GM18511 (cell line): Measurements from ENCODE around the gene NCAM1.

Source experiments
- ATAC-seq: cut with Tn5 transposase; IDR thresholded peaks from one replicate; pipeline ENCODE4 v1.9.1; 2021; ENCODE audit warnings: mild to moderate bottlenecking, moderate library complexity; ENCODE audit not compliant: unreplicated experiment

NCAM1 gene

DNA sequence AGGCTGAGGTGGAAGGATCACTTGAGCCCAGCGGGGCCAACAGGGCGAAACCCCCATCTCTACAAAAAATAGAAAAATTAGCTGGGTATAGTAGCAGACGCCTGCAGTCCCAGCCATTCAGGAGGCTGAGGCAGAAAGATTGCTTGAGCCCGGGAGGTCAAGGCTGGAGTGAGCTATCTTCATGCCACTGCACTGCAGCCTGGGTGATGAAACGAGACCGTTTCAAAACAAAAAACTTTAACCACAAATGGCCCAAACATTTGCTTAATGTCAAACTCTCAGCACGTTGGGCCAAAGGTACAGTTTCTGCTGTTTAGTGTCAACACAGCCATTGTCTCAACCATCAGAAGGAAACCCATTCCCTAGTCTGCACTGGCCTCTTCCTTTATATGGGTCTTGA is 284.0 kb downstream of the NCAM1 start:
- no peak for ATAC-seq

DNA sequence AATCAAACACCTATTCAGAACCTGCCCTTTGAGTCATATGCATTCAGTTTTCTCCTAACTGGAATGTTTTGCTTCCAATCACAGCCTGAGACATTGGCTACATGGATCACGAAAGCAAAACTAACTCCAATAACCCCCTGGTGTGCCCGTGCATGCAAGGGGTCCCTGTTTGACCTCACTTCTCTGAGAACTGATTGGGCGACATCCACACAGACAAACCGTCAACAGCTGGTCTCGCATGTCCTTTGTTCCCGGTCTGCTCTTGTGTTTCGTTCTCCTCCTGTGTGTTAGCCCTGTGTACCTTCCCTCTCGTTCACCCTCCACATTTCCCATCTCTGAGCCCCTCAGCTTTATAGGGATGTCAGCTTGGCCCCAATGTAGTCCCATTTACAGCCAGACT is 286.0 kb downstream of the NCAM1 start:
- no peak for ATAC-seq

DNA sequence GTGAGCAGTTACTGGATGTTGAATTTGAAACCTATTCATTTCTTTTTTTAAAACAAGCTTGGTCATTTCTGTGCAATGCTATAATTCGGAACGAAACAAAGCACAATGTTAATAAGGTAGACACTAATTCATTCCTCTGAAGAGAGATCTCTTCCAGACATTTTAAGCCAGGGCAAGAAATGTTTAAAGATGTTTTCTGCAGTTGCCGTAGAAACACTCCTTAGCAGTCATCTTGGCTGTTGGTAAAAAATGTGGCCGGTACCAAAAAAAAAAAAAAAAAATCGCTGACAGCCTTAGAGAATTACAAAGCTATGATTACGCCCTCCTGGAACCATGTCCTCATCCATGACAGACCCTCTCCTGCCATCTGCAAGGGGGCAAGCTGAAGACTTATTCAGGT is 286.7 kb downstream of the NCAM1 start:
- no peak for ATAC-seq

DNA sequence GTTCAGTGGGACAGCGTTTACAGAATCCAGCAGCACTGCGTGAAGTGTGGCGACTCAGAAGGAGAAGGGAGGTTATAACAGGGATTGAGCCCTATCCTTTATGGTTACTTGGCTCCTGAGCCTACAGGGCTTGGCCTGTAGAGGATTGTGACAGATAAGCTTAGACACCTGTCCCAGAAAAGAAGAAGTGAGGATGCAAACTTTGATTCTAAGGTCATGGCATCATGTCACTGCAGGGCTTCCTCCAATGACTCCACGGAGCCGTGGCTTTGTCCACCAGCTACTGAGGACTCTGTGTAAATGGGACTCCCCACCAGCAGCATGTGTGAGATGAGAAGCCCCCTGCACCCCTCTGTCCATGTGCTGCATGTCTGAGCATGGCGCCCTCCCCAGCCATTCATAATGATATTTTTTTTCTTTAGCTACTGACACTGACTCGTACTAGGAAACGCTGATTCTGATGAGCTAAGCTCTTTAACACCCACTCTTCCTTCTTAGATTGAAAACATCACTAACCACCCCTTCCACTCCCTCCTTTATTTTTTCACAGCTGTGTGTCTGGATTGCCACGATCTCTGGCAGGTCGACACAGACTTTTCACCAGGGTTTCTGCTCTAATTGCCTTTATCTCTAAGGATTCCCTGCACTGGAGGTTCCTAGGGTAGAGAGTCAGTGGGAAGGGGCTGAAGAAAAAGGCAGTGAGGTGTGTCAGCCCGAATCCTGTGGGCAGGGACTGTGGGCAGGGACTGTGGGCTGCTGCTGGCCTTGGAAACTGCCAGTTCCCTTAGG is 287.7 kb downstream of the NCAM1 start:
- ATAC-seq: no peak

DNA sequence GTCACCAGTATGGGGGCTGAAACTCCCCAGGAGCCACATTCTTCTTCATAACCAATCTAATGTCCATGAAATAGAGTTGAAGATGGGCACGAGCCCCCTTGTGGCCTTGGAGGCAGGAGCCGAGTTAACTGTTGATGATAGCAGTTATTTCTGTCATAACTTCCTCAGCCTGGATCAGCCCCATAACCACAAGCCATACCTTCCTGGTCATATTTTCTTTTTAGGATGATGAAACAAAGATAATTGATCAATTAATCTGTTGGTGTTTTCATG is 288.2 kb downstream of the NCAM1 start:
- ATAC-seq: no peak

DNA sequence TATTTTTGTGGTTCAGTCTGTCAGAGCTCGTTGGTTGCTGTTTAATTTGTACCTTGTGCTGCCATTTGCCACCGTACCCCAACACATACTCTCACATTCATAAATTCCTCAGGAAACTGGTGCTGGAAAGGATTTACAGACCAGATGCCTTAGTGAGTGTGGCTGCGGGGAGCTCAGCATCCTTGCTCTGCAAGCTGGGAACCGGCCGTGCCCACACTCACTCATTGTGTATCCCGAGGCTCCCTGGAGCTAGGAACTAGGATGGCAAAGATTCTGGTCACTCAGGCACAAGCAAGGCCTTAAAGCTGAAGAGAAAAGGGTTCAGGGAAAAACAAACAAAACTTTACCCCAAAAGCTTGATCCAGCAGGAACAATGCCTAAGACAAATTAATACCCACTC is 288.6 kb downstream of the NCAM1 start:
- ATAC-seq: no peak

DNA sequence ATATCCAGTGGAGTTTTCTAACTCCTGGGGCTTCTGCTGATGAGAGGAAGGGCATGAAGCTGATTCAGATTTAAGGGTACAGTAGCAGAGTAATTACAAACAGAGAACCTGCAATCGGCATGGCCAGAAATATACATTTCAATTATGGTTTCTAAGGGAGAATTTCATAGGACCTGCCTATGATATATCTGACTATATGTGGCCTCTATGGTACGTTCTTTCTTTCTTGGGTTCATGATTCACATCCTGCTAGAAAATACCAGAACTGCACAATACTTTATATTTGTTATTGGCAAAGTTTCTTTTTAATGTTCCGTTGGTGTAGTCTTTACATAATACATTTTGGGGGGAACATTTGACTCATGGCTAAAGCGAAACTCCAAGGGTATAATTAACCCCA is 290.1 kb downstream of the NCAM1 start:
- no peak for ATAC-seq

DNA sequence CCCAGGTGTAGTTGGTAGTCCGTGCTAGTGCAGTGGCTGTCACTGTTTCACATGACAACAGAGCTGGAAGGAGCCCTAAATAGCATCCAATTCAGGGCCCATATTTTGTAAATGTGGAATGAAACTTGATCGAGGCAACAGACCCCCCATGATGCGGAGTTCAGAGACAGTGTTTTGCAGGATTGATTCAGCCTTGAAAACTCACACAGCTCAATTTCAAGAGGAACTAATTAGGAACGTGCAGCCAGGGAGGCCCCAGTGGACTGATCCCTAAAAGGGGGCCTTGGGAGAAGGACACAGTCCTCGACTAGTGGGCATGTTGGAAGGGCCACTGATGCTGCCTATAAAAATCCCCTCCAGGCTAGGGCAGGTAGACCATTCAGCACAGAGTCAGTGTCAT is 292.2 kb downstream of the NCAM1 start:
- no peak for ATAC-seq

DNA sequence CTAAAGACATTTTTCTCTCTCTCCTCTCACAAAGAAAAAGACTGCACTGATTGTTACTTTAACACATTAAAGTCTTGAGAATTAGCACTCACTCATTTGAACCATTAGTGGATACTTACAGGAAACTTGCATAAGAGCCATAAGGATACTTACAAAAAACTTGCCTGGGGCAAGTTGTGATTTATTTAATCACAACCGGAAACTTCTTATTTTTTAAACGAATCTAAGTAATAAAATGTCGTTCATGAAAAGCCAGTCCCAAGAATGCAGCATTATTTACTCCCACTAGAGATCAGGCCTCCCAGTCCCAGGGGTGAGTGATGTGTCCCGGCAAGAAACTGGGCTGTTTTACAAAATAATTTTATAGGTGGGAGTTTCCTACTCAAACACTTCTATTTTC is 293.9 kb downstream of the NCAM1 start:
- no peak for ATAC-seq

DNA sequence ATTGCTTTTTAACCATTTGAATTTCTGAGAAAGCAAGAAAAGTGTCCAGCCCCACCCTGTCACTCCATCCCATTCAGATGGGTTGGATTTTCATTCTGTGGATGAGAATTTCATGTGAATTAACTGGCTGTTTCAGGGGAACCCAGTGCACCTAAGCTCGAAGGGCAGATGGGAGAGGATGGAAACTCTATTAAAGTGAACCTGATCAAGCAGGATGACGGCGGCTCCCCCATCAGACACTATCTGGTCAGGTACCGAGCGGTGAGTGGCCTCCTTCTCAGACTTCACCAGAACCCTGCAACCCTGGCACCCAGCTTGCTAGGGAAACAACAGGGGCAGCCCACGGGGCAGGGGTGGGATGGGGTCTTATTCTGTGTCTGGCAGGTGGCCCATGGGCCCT is 294.5 kb downstream of the NCAM1 start:
- no peak for ATAC-seq

DNA sequence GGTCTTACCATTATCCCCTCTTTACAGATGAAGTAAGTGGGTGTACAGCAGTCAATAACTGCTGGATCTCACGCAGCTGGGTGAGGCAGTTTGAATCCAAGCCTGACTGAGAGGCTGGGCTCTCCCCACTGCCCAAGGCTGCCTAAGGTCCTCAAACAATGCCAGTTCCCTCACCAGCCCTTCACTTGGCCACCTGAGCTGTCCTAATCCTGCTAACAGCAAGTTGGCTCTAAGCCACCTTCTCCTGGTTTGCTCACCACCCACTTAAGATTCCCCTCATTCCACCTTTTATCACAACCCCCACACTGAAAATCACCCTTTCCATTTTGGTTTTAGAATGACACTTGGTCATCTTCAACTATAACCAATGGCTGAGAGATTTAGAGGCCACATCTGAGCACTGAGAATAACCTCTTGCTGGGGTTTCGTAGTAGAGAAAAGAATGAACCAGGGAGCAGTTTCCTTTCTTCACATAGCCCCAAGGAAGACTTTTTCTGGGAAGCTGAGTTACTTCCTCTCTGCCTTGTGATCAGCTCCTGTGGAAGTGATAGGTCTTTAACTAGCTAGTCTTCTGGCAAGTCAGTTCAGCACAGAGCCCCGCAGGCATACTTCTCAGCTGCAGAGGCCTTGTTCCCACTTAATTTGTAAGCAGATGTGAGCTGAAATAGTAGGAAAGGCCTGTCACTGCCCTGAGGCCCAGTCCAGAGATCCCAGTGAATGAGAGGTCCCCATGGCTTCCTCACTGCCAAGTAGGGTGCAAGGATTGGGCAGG is 295.4 kb downstream of the NCAM1 start:
- ATAC-seq: no peak

DNA sequence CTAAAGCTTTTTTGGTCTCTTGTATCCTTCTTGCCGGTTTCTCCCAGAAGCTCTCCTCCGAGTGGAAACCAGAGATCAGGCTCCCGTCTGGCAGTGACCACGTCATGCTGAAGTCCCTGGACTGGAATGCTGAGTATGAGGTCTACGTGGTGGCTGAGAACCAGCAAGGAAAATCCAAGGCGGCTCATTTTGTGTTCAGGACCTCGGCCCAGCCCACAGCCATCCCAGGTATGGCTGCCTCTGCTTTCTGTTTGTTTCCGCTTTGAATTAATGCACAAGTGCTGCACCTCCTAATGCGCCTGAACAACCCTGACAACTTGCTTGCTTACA is 298.8 kb downstream of the NCAM1 start:
- ATAC-seq: no peak

DNA sequence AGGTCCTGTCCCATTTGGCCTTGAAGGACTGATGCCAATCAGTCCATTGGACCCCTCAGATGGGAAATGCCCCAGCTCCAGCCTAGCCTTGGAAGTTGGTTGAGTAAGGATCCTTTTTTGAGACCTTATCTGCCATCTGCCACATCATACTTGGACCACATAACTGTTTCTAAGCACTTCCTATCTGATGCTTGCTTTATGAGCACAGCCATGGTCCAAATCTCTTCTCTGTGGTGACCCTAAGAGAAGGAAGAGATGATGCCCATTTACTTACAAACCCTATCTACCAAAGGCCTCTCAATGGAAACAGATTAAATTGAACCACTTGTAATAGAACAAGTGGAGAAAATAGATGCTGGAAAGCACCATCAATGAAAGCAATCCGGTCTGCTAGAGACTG is 299.3 kb downstream of the NCAM1 start:
- no peak for ATAC-seq

DNA sequence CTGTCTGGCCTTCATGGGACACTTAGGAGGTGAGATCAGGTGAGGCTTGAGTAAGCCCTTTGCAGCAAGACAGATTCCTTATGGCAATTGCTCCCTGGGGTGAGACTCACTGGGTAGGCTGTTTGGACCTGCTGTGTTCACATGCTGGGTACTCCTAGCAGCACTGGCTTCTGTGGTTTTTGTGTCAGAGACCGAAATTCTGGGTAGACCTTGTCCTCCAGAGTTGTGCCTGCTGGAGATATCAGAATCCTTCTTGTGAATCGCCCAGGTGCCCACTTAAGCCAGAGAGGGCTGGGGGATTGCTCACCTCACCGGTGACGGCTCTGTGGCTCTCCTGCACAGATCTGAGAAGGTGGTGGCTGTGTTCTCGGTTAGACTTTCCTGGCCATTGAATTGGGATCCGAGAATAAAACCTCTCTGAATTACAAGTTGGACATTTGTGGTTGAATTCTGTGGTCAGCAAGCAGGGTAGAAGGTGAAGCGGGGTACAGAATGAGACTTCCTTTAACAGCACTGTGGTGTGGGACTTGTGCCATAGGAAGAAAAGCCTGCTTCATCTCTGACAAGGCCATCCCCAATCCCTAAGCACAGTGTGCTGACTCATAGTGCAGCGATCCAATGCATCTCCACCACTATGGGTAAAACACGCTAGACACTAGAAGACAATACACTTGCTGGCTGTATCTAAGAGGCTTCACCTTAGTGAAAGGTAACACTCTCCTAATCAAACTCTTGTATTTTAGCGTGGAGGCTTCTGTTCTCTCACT is 300.7 kb downstream of the NCAM1 start:
- no peak for ATAC-seq

DNA sequence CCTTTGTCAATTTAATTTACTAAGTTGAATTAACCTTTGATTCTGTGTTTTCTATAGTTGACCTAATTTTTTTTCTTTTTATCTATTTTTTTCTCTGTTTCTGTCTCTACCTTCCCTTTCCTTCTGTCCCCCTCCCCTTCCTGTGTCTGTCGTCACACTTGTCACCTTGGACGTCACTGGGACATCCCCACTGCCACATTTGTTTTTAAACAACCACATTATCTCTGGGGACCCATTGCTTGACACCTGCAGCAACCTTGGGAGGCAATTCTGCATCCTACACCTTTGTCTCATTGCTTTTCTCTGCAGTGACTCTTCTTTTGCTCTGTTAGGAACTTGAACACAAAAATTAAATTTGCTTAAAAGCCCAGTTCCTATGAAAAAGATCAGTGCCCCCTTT is 301.4 kb downstream of the NCAM1 start:
- no peak for ATAC-seq

DNA sequence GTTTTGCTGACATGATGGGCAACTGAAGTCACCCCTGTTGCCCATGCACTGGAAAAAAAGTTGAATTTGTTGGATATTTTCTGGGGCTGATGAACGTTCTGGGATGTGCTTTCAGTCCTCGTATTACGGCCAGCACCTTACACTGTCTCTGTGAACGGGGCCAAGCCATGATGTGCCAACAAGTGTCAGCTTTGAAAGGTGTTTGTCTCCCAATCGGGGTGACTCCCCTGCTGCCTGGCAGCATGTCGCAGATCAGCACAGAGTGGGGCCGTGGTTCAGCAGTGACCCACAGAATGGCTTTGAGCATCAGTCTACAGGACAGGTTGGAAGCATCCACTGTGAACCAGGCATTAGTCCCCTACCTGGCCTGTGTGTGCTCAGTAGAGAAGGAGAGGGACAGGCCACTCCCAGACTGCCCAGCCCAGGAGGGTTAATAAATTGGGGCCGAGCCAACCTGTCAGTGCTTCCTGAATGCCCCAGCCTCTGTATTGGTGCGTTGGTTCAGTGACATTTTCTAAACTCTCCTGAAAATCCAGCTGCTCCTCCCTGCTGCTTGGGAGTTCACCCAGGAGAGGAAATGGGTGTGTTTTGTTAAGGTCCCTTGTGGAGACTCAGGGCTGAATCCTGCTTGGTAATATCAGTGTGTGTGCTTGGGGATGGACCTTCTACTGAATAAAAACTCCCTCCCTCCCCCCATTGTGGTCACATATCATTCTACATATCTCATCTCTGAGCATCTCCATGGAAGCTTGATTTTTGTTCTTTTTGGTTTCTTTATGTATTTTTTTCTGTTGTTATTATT is 302.4 kb downstream of the NCAM1 start:
- ATAC-seq: no peak

DNA sequence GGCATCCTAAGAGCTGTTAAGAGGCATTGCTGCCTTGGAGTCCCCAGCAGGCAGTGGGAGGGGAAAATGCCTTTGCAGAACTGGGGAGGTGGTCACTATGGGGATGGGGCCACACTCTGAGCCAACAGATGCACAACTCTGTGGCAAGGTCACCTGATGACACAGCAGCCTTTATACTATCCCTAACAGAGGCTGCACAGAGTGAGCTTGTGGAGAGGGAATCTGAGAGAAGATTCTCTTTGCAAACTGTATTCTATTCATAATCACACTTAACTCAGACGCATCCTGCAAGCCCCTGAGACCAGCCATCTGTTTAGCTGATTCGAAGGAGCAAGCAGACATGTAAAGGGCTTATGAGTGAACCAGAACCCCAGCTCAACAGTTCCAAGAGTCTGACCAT is 304.1 kb downstream of the NCAM1 start:
- no peak for ATAC-seq

DNA sequence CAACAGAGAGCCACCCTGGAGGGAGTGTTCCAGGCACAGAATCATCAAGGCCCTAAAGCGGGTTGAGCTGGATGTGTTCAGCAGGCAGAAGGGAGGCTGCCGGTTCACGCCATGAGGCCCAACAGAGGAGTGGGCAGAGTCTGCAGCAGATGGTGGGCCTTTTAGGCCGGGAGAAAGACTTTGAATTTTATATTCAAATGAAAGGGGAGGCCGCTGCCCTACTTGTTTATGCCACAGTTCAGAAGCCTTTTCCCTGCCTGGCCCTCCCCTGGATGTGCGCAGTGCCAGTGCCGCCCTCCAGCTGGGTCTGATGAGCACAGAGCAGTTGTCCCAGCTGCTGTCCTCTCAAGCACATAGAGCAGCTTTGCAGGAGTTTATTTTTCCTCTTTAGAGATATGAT is 306.3 kb downstream of the NCAM1 start:
- ATAC-seq: no peak

DNA sequence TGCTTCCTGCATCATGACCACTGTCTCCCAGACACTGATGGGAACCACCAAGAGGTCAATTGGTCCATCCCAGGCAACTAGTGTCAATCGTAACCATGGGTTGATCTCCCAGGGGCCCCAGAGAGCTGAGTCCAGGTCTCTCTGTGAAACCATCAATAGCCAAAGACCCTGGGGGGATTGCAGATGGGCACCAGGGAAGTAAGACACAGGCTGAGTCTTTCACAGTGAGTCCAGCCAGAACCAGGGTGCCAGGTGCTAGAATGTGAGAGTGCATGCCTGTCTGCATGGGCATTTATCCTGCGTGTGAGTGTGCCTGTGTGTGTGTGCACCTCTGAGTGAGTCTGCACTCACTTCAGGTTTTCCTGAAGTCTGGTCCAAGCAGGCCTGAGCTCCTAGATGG is 307.9 kb downstream of the NCAM1 start:
- ATAC-seq: no peak

DNA sequence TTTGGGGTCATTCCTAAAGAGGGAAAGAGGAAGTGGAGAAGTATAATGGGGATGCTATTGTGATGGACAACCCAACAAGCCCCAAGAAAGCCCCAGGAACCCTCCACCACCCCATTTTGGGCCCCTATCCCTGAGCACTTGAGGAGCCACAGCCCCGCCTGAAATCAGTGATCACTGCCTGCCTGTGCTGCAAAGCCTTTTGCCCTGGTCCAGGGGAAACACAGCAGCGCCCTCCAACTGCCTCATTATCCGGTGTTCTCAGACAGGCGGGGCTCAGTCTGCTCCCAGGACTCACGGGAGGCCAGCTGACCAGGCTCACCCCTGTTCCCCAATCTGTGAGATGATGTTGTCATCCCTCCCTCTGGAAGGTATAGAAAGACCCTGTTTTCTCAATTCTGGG is 308.4 kb downstream of the NCAM1 start:
- ATAC-seq: no peak

DNA sequence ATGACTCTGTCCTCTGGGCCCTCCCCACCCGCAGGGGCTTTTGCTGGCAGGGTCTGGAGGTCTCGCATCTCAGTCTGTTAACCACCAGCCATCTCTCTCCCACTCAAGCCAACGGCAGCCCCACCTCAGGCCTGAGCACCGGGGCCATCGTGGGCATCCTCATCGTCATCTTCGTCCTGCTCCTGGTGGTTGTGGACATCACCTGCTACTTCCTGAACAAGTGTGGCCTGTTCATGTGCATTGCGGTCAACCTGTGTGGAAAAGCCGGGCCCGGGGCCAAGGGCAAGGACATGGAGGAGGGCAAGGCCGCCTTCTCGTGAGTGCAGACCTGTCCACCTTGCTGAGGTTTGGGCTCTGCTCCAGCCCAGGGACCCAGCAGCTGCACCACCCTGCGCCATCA is 308.9 kb downstream of the NCAM1 start:
- no peak for ATAC-seq
